ENCODE results near the gene PLCG1.

DNA sequence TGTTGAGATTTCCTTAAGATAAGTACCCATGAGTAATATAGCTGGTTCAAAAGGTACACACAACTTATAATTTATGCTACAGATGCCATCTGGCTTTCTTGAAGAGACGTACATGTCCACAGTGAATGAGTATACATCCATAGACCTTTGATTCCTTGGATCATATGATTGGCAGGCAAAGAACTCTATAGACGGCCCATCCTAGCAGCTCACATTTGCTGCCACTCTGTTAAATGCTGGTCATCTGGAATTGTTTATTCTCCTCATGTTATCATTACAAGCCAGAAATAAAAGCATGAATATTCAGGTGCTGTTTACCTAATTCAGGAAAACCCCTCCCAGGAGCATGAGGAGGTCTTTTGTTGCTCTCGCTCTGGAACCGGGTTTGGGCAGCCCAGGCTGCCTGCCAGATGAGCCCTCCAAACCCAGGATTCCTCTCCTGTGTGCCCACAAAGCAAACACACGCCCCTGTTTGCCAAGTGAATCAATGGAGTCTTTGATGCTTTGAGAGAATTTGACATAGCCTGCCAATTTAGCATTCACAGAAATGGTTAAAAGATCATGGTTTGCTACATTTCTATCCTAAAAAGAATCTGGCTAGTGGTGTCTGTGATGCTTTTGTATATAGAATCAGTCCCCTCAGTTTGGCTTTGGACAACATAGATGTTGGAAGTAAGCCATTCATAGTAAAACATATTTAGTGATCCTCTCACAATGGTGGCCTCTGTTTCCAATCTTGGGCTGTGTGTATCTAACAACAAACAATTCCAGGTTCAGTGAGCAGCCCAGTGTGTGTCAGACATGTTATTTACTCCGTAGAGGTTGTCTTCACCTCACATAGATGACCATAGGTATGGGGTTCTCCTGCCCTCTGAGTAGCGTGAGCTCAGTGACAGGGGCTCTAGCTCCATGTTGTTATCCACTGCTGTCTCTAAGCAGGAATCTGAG is 17.5 kb upstream of the PLCG1 start:
- no peak for TF ChIP-seq POLR2A (IDR thresholded peaks at IDR 0.05)
- TF ChIP-seq, protein P1, sequence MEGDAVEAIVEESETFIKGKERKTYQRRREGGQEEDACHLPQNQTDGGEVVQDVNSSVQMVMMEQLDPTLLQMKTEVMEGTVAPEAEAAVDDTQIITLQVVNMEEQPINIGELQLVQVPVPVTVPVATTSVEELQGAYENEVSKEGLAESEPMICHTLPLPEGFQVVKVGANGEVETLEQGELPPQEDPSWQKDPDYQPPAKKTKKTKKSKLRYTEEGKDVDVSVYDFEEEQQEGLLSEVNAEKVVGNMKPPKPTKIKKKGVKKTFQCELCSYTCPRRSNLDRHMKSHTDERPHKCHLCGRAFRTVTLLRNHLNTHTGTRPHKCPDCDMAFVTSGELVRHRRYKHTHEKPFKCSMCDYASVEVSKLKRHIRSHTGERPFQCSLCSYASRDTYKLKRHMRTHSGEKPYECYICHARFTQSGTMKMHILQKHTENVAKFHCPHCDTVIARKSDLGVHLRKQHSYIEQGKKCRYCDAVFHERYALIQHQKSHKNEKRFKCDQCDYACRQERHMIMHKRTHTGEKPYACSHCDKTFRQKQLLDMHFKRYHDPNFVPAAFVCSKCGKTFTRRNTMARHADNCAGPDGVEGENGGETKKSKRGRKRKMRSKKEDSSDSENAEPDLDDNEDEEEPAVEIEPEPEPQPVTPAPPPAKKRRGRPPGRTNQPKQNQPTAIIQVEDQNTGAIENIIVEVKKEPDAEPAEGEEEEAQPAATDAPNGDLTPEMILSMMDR (IDR thresholded peaks at IDR 0.05), result no peak
